ENCODE data around the gene KMT2A.
"Not testable (repeated sequence)": the region's sequence is repeated elsewhere in the genome, so short reads cannot be mapped to it uniquely, and the experiment has no call there.

KMT2A gene

DNA sequence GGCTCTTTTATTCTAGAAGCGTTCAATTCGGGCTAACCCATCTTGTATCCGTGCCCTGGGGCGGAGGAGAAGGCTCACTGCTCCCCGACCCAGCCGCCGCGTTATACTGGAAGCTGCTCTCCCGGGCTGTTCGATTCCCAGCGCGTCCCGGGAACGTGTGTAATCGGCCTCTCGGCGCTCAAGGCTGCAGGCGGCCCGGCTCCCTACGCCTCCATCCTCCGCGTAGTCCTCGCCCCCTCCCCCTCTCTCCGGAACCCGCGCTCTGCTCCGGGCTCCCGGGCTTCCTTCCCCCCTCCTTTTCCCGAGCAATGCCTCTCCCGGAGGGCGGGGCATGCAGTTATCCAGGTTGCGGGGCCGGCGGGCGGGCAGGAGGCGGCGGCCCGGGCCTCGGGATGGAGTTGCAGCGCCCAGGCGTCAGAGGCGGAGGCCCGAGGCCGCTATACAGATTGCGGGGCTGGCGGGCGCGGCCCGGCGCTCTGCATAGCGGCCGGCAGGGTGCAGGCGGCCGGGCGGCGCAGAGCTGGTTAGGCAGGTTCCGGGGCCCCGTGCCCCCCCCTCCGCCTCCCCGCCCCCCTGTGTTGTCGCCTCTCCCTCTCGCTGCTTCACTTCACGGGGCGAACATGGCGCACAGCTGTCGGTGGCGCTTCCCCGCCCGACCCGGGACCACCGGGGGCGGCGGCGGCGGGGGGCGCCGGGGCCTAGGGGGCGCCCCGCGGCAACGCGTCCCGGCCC is at the start of gene KMT2A:
Gene KMT2A (plus strand): TSS at position 600 of the 732 bp plus-strand sequence. CDS start 21 bp downstream, at position 621.
- peak; percentile 97 for DNase-seq

DNA sequence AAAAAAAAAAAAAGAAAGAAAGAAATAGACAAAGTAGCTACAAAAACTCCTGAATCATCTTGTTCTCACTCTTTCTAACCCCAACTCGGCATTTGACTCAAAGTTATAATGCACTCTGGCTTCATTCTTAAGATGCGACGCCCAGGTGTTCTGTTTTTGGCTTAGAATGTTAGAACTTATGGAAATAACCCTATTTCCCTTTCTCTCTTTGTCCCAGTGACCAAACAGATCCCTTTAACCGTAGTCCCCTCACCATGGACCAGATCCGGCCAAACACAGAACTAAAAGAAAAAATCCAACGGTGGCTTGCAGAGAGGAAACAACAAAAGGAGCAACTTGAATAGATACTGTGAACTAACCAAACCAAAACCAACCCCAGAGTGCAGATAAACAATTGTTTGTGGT is 40.2 kb upstream of the KMT2A start:
- DNase-seq: no peak

DNA sequence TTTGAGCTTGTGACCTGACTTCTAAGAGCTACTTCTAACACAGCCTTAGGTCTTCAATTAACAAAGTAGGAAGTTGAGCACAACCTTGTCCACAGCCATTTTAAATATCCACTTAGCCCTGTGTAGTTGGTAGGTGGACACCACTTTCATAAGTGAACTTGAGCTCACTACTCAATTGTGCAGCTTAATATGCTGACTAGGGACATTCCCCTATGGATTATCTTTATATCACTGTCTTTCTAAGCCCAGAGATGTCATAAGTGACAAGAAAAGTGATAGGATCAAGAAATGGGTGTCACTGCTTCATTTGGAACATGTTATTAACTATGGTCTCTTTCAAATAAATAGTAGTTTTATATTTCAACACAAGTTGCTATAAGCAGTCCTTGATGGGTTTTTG is 38.8 kb upstream of the KMT2A start:
- no peak for DNase-seq

- DNase-seq: no peak
Measured at GRCh38 chr11:118398791-118399559, 37.3 kb upstream of the KMT2A start.

DNA sequence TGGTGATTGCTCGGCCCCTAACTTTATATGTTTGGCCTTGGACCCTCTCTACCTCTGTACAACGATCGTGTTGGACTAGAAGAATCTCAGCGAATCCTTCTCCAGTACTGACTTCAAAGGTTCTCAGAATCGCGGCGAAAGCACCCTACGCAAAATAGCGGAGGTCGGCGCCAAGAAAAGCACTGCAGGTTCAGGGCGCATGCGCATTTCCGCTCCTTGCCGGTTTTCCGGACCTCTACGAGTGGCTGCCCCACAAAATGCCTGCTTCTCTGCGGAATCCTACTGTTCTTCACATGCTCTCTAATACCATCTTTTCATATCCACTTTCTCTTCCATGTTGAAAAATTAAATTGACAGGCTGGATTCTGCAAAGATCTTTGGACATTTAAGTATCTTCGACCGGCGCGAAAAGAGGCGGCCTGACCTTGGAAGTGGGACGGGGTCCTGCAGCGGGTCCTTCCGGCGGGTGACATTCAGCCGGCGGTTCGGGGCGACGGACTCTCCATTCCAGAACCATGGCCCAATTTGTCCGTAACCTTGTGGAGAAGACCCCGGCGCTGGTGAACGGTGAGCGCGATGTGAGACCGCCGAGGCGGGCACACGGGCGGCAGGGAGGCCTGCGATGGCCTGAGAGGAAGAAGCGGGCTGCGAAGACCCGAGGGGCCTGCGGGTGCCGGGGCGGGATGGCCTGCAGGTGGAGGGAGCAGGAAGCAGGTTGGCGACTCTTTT is 35.0 kb upstream of the KMT2A start, which contains the start of gene ATP5MG:
Gene ATP5MG (plus strand): TSS at position 456 of the 729 bp plus-strand sequence. CDS start 60 bp downstream, at position 516.
- DNase-seq: peak; percentile 86

DNA sequence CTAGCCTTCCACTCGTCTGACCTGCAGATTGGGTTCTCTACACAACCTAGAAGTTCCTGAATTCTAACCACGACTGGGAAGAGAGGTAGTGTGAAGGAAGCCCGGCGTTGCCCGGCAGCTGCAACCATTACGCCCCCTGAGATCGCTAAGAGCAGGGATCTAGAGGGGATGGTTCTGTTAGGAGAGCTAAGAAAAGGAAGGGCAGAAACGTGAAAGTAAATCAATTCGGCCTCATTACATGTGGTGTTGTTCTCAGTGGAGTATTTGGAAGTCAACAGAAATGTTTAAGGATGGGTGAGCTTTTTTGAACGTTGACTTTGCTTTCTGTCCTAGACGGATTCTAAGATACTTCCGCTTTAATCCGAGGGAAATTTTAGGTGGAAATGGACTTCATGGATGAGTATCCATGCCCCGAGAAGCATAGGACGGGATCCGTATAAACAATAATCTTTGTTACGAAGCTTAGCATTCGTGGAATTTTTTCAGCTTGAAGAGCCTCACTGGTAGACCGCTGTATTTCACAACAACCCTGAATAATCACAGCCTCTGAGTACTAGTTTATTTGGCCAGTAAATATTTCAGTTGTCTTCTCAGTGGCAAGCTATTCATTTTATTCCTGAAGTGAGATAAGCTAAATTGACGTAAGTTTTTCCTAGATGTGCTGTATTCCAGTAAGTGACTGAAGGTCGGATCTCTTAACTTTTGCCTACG is 34.3 kb upstream of the KMT2A start:
- DNase-seq: no peak

- DNase-seq: not testable (repeated sequence)
Measured at GRCh38 chr11:118402594-118402993, 33.7 kb upstream of the KMT2A start.

DNA sequence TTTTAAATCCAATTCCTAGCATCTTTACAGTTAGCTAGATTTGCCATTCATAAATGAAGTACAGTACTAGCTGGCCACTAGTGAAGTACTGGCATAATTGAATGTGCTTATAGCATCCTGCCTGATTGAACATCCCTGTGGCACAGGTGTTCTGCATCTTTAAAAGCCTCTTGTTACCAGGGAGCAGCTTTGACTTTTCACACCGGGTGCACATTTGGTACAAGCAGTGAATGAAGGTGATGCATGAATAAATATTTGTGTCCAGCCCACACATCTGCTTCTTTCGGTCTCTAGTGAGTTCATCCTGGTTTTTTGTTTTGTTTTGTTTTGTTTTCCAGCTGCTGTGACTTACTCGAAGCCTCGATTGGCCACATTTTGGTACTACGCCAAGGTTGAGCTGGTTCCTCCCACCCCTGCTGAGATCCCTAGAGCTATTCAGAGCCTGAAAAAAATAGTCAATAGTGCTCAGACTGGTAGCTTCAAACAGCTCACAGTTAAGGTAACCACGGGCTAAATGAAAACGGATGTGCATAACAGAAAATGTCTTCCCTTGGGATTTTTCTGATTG is 29.6 kb upstream of the KMT2A start:
- DNase-seq: no peak

DNA sequence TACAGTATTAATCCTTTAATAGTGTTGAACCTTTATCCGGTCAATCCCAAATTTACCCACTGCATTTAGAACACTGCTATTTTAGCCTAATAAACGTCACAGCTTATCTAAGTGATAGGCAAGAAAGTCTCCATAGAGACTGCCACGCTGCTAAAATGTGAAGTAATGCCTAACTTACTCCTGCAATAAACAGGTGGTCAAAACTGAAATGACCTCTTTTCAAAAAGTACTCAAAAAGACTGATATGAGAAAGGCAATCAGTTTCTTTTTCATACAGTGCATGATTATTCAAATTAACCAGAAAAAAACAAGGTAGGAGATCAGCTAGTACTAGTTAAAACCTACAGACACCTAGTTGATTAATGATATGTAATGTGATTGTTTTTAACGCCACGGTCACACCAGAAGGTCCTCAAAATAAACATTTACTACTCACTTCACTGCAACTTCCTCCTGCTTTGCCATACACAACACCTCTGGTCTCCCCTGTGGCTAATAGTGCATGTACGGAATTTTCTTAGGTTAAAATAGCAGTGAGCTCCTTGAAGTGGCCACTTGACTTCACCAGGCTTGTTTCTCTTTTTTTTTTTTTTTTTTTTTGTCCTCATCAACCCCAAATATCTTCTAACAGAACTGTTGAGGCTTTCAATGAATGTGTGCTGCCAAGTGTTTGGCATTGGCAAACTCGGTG is 26.1 kb upstream of the KMT2A start:
- no peak for DNase-seq

DNA sequence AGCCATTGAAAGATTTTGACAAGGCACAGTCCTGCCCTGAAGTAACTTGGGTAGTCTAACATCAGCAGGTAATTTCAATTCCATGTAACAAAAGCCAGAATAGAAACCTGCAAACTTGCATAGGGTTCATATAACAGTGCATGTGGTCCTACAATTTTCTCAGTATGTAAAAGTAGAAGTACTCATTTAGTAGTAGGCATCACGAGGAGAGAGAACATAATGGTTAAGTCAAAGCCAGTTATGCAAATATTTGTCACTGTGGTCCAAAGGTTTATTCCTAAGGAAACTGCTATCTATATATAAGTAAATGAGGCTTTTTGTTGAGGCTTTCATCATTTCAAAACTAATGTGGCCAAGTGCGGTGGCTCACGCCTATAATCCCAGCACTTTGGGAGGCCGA is 24.8 kb upstream of the KMT2A start:
- DNase-seq: no peak

GRCh38 chr11:118412921-118413320 is 23.4 kb upstream of the KMT2A start:
- DNase-seq: no peak

- DNase-seq: no peak
Measured at GRCh38 chr11:118415062-118415738, 21.1 kb upstream of the KMT2A start.

DNA sequence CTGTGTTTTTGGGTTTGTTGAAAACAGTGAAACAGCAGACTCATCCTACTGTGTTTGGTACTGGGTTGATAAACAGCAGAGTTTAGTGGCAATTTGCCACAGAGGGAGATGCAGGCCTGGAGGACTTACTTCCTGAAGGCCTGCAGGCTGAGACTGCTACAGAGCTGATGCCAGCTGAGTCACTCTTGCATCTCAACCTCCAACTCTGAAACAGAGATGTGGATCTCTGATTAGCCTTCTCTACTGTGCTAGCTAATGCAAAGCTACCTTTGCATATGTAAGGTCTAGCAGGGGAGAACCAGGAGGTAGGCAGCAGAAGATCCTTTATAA is 20.6 kb upstream of the KMT2A start:
- DNase-seq: no peak

DNA sequence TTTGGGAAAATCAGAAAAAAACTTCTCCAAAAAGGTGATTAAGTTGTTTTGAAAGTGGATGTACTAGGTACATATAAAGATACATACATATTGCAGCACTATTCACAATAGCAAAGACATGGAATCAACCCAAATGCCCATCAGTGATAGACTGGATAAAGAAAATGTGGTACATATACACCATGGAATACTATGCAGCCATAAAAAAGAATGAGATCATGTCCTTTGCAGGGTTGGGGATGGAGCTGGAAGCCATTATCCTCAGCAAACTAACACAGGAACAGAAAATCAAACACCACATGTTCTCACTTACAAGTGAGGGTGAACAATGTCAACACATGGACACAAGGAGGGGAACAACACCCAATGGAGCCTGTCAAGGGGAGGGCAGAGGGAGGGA is 19.4 kb upstream of the KMT2A start:
- DNase-seq: not testable (repeated sequence)

- no peak for DNase-seq
Measured at GRCh38 chr11:118417801-118418200, 18.5 kb upstream of the KMT2A start.

- no peak for DNase-seq
Measured at GRCh38 chr11:118418766-118419165, 17.5 kb upstream of the KMT2A start.

- DNase-seq: no peak
Measured at GRCh38 chr11:118427707-118428106, 8.6 kb upstream of the KMT2A start.

DNA sequence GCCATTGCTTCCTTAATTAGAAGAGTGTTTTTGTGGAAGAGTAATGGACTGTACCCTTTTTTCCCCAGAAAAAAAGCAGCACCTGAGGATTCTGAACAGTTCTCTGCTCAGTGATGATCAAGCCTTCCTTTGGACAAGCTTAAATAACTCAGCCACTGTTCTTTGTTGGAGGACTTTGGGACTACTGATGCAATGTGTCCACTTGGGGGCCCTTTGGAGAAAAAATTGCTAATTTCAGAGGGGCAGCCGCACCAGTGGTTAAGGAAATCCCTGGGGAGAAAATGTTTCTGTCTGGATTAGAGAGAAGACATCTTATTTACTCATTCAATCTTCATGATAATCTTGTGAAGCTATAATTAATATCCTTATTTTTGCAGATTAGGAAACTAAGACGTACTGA is 5.3 kb upstream of the KMT2A start:
- DNase-seq: no peak

DNA sequence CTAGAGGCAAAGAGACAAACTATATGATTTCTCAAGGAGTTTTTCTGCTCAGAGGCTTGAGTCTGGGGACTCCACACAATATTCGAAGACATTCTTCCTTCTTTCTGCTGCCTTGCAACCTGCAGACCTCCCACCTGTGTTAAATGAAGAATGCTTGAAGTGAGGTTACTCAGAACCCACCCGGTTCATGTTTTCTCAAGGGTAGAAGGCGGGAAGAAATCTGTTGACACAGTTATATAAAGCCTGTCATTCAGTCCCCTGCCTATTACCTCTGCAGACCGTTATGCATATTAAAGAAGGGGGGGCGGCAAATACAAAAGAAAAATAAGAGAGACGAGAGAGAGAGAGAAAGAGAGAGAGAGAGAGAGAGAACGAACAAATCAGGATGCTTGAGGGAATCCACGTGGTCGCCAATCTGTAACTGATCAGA is 2.2 kb upstream of the KMT2A start:
- no peak for DNase-seq

GRCh38 chr11:118434553-118435289 is 1.6 kb upstream of the KMT2A start:
- peak; percentile 28 for DNase-seq

All from NCI-H446 treated with DMSO at 0.1 percent for 48 hours (cell line).